Colonic mucosa (tissue), 4 donors: ENCODE measurements around the gene OLFML2A. TPM values are rescaled to one million over a fixed set of nuclear protein-coding genes. Genes with fewer than 3 reads are reported as not detected.

Source experiments
- DNase-seq: peaks from one replicate; pipeline ENCODE4 v3.0.0-alpha.2; 2020
- H3K27ac ChIP-seq: fragments of 200-600 bp; one replicate; pipeline ENCODE4 v1.8.0; 2021
- H3K27me3 ChIP-seq: fragments of 200-600 bp; one replicate; pipeline ENCODE4 v1.8.0; 2021
- H3K36me3 ChIP-seq: fragments of 200-600 bp; one replicate; pipeline ENCODE4 v1.8.0; 2021
- H3K4me1 ChIP-seq: fragments of 200-600 bp; one replicate; pipeline ENCODE4 v1.8.0; 2021; ENCODE audit warnings: mild to moderate bottlenecking
- H3K4me3 ChIP-seq: fragments of 200-600 bp; one replicate; pipeline ENCODE4 v1.8.0; 2021
- H3K9ac ChIP-seq, 2 donors: one replicate each; pipeline ENCODE4 v1.7.0; 2013; ENCODE audit warnings: control low read depth in 2 of 2, low read depth in 2 of 2, low read length in 2 of 2
- H3K9me3 ChIP-seq: fragments of 200-600 bp; one replicate; pipeline ENCODE4 v1.8.0; 2021
- intact Hi-C: fragments of 100-400 bp; cut with DNase I; formaldehyde crosslinking; loops from one replicate; pipeline ENCODE4 v1.14.1; 2022
- total RNA-seq, 2 donors: library from RNA; stranded (reverse); fragmentation: NEBNext Ultra II Directional in 1 of 2; extraction: Animal tissue kit (Norgen Biotek cat#: 25700) in 1 of 2; gene quantifications; one replicate each; pipeline ENCODE4 v1.2.1, GENCODE V29; 2021
- TF ChIP-seq, protein P1 (sequence below): fragments of 200-600 bp; IDR thresholded peaks from one replicate; pipeline ENCODE4 v1.8.0; 2022; ENCODE audit warnings: antibody characterized with exemption, mild to moderate bottlenecking
- donor health status: healthy.
- donor health status: DM: no; HTN: no; CAD: no.
- donor health status: DM: no; HTN: no; CAD: no.

The OLFML2A gene
- total RNA-seq, 2 donors from 2014 or later = 2.9 to 12.1 TPM

DNA sequence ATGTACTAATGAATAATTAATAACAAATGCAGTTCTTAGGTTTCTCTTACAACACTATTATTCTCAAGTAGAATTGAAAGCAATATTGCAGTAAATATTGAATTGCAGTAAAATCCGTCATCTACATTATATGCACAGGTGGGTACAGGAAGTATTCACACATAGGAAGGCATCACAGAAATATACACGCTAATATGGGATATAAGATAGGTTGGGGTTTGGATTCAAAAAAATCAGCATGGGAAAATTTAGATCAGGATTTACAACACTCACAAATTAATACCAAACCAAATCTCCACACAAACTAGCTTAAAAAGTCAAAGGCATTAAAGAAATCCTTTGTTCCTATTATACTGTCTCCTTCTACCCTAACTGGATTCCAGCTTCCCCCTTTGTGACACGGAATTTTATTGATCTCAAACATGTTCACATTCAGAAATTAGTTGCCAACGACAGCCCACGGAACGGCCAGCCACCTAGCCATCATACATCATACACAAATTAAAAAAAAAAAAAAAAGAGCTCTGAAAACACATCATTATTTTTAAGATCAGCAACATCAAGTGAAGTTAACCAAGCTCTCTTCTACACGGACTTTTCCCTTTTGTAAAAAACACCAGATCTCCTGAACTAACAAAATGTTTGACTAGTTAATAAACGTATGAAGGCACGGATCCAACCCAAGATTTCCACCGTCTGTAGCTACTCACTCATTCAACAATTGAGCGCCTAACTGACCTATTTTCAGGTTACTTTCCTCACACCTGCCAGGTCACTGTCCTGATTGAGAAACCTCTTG is 8.0 kb upstream of the OLFML2A start:
- peak overlapping the region; percentile 88 for H3K27ac ChIP-seq
- intact Hi-C loops = loop anchor here (5.0 kb wide), 1 partner anchor 57 kb away; no protein-coding TSS in a partner anchor
- no peaks in the 10 kb centered on the region for H3K9me3 ChIP-seq
- DNase-seq = no peak
- no peaks in the 10 kb centered on the region for H3K4me1 ChIP-seq
- TF ChIP-seq, protein P1, sequence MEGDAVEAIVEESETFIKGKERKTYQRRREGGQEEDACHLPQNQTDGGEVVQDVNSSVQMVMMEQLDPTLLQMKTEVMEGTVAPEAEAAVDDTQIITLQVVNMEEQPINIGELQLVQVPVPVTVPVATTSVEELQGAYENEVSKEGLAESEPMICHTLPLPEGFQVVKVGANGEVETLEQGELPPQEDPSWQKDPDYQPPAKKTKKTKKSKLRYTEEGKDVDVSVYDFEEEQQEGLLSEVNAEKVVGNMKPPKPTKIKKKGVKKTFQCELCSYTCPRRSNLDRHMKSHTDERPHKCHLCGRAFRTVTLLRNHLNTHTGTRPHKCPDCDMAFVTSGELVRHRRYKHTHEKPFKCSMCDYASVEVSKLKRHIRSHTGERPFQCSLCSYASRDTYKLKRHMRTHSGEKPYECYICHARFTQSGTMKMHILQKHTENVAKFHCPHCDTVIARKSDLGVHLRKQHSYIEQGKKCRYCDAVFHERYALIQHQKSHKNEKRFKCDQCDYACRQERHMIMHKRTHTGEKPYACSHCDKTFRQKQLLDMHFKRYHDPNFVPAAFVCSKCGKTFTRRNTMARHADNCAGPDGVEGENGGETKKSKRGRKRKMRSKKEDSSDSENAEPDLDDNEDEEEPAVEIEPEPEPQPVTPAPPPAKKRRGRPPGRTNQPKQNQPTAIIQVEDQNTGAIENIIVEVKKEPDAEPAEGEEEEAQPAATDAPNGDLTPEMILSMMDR = no peak
- peak overlapping the region; percentile 82 for H3K4me3 ChIP-seq
- no peaks in the 10 kb centered on the region for H3K27me3 ChIP-seq
- peak overlapping the region in 1 of 2 donors; percentile 85 for H3K9ac ChIP-seq
- no peaks in the 10 kb centered on the region for H3K36me3 ChIP-seq

DNA sequence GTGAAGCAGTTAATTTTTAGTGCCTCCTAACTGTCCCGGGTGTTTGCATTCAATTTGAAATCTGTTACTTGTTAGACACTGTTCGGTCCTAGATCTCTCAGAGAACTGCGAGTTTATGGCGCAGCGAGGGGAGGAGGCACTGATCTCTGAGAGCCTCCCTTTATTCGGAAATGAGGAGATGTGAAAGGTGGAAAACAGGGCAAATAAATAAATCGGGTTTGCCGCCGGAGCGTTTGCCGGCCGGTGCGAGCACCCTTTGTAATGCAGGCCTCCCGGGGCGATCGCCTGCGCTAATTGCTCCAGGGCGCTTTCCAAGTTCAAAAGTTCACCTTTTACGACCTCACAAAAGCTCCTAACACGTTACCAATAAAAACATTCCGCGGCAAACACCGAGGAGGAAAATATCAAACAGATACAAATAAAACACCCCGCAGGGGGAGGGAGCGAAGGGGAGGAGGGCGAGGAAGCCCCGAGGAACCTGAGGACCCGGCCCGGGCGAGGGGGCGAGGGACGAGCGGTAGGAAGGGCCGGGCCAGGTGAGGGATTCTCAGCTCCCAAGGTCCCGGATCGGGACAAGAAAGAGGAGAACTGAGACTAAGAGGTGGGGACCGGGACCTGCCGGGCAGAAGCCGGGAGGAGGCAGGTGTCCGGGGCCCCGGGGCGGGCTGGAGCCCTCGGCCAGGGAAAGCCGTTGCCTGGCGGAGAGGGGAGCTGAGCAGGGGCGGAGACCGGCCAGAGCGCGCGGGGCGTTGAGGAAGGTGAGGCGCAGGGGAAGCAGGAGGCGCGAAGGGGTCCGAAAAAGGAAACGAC is 7.2 kb upstream of the OLFML2A start:
- H3K36me3 ChIP-seq = no peaks in the 10 kb centered on the region

DNA sequence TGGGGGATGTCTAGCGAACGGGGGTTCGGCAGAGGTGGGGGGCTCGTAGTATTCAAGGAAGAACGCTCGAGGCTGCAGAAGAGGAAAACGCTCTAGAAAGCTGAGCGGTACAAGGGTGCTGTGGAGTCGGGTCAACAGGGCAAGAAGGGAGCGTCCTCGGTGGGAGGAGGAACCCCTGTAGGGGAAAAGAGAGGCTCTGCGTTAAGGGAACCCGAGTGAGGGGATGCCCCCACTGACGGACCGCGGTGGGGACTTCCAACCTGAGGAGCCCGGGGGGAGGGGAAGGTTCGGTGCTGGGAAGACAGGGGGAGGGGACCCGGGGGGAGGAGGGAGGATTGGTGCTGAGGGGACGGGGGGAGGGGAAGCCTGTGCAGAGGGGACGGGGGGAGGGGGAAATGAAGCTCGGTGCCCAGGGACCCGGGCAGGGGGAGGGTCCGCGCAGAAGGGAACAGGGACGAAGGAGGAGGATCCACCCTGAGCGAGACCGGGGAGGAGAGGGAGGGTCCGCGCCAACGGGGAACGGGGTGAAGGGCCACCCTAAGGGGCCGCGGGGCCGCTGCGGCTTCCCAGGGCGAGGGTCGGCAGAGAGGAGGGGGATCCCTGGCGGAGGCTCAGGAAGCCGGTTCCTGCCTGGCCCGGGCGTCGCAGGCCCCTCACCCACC is 6.4 kb upstream of the OLFML2A start:
- no peaks in the 10 kb centered on the region for H3K9me3 ChIP-seq
- no peaks in the 10 kb centered on the region for H3K36me3 ChIP-seq
- H3K9ac ChIP-seq = peak overlapping the region; percentile 74 to 85
- H3K4me3 ChIP-seq = peak overlapping the region; percentile 82
- H3K27me3 ChIP-seq = no peaks in the 10 kb centered on the region
- no peaks in the 10 kb centered on the region for H3K4me1 ChIP-seq
- H3K27ac ChIP-seq = peak overlapping the region; percentile 88
- DNase-seq = peak; percentile 67
- intact Hi-C loops = loop anchor here (5.0 to 10.0 kb wide), 2 partner anchors 374 to 602 kb away; partner anchors contain the start of gene SCAI
- TF ChIP-seq, protein P1 = no peak

More for the DNA sequence above, 7.2 kb upstream of the OLFML2A start:
- H3K4me3 ChIP-seq = peak overlapping the region; percentile 82
- H3K27me3 ChIP-seq = no peaks in the 10 kb centered on the region
- TF ChIP-seq, protein P1 = no peak
- no peaks in the 10 kb centered on the region for H3K9me3 ChIP-seq
- DNase-seq = peak; percentile 85
- no peaks in the 10 kb centered on the region for H3K4me1 ChIP-seq
- intact Hi-C loops = loop anchor here (5.0 to 10.0 kb wide), 3 partner anchors 57 to 603 kb away; partner anchors contain the start of gene SCAI
- H3K27ac ChIP-seq = peak overlapping the region; percentile 88
- H3K9ac ChIP-seq = peak overlapping the region; percentile 61 to 85

DNA sequence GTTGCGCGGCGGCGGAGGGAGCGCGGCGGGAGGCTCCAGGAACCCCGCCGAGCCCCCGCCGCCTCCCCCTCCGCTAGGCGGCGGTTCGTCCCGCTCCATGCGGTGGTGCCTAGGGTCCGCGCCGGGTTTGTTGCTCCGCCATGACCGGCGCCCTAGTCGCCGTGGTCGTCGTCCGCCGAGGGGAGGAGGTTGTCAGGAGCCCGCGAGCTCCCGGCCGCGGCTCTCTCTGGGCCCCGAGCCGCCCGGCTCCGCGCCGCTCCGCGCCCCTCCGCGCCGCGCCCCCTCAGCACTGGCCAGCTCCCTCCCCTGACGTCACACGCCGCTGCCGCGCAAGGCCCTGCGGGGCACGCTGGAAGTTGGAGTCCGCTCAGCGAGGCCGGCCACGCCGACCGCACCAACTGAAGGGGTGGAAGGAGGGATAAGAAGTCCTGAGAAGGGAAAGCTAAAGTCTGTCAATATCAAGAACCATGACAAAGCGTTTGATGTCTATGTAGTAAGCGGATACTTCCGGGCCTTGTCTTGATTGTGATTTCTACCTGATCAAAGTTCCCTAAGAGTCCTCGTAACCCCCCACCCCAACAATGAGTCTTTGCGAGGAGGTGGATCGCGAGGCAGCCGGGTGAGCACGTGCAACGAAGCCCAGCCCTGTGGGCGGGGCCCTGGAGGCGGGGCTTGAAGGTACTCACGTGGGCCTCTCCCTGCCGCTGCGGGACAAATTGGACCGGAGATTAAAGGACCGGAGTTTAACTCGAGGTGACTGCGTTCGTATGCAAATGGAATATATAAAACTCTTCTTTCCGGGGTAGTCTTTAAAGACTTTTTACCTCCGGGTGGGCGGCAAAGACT is 5.7 kb upstream of the OLFML2A start, which contains the start of gene NR6A1:
Gene NR6A1 (minus strand): TSS at position 291 of the 846 bp plus-strand sequence.
- TF ChIP-seq, protein P1 = no peak

More for the DNA sequence above, 5.7 kb upstream of the OLFML2A start, which contains the start of gene NR6A1:
- intact Hi-C loops = loop anchor here (5.0 to 10.0 kb wide), 2 partner anchors 374 to 601 kb away; partner anchors contain the start of gene SCAI
- H3K9me3 ChIP-seq = no peaks in the 10 kb centered on the region
- H3K36me3 ChIP-seq = no peaks in the 10 kb centered on the region
- peaks cover 1% of the 10 kb centered on the region for H3K4me1 ChIP-seq
- H3K27ac ChIP-seq = peak within 1 kb of the TSS; percentile 88
- H3K9ac ChIP-seq = peak within 1 kb of the TSS; percentile 74 to 85
- H3K27me3 ChIP-seq = peaks cover 4% of the 10 kb centered on the region
- peak within 1 kb of the TSS; percentile 82 for H3K4me3 ChIP-seq
- peak; percentile 98 for DNase-seq
